ENCODE measurements around the gene ZBTB17. TPM values are rescaled to one million over a fixed set of nuclear protein-coding genes. Genes with fewer than 3 reads are reported as not detected.

ZBTB17 gene
- total and polyA plus RNA-seq, 9 of the 15 experiments (the other 6 are each of a cell fraction or from before 2014, with no cell fraction given) = 1.1 to 53.4 (median 29.6) TPM

GRCh38 chr1:16013220-16013907 is 37.5 kb upstream of the ZBTB17 start (continued):
- TF ChIP-seq ZBTB9 (CRISPR knock-in tag; IDR thresholded peaks at IDR 0.05) = peak; percentile 27; the same call in 1 of the 2 replicates
- TF ChIP-seq ARID3B (CRISPR knock-in tag; IDR thresholded peaks at IDR 0.05; ENCODE audit: borderline replicate concordance) = no peak
- TF ChIP-seq MEF2D (tag; conservative IDR thresholded peaks at IDR 0.05; ENCODE audit: low read depth) = peak; percentile 19
- TF ChIP-seq ARNT (IDR thresholded peaks at IDR 0.05) = 0 out of 4 replicates have a peak, but pooled peaks of 1 of the 2 experiments have one; percentile 51
- TF ChIP-seq, protein P1, sequence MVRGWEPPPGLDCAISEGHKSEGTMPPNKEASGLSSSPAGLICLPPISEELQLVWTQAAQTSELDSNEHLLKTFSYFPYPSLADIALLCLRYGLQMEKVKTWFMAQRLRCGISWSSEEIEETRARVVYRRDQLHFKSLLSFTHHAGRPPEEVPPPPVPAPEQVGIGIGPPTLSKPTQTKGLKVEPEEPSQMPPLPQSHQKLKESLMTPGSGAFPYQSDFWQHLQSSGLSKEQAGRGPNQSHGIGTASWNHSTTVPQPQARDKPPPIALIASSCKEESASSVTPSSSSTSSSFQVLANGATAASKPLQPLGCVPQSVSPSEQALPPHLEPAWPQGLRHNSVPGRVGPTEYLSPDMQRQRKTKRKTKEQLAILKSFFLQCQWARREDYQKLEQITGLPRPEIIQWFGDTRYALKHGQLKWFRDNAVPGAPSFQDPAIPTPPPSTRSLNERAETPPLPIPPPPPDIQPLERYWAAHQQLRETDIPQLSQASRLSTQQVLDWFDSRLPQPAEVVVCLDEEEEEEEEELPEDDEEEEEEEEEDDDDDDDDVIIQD (CRISPR knock-in tag; IDR thresholded peaks at IDR 0.05) = no peak
- TF ChIP-seq MLLT1 (IDR thresholded peaks at IDR 0.05) = peak in 1 of 2 experiments; percentile 78; a peak in 2 of 4 replicates
- peak; percentile 87 for TF ChIP-seq JUNB (CRISPR knock-in tag; conservative IDR thresholded peaks at IDR 0.05)
- 0 out of 2 replicates have a peak, but pooled peaks have one; percentile 19 for TF ChIP-seq HSF4 (CRISPR knock-in tag; IDR thresholded peaks at IDR 0.05; ENCODE audit: borderline replicate concordance)
- TF ChIP-seq, protein P2, sequence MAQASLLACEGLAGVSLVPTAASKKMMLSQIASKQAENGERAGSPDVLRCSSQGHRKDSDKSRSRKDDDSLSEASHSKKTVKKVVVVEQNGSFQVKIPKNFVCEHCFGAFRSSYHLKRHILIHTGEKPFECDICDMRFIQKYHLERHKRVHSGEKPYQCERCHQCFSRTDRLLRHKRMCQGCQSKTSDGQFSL (CRISPR knock-in tag; IDR thresholded peaks at IDR 0.05) = peak; percentile 83
- TF ChIP-seq, protein P2 (tag; IDR thresholded peaks at IDR 0.05) = peak in 1 of 2 experiments; percentile 86; a peak in 2 of 4 replicates
- peak; percentile 95; the same call in 1 of the 2 replicates for TF ChIP-seq ESRRA (IDR thresholded peaks at IDR 0.05; ENCODE audit: borderline replicate concordance, low read depth)
- peak; percentile 100 for TF ChIP-seq FOSL1 (tag; conservative IDR thresholded peaks at IDR 0.05)

Data from K562 (cell line).